Measurements from ENCODE around the gene SH3PXD2B.

Gene SH3PXD2B

GRCh38 chr5:172482156-172483020 is 28.1 kb upstream of the SH3PXD2B start:
- no peak overlapping the region for H3K9ac ChIP-seq (ENCODE audit: low read length)
- no peak overlapping the region for H3K4me3 ChIP-seq (ENCODE audit: low read depth, low read length, poor library complexity, severe bottlenecking)
- TF ChIP-seq CTCF (IDR thresholded peaks at IDR 0.05; ENCODE audit: low read length) (no peak), EZH2 (IDR thresholded peaks at IDR 0.05; ENCODE audit: borderline replicate concordance, low read length) (no peak)
- H3K27ac ChIP-seq (ENCODE audit: low read depth, low read length, poor library complexity, severe bottlenecking): no peak overlapping the region
- no peaks in the 10 kb centered on the region for H3K79me2 ChIP-seq (ENCODE audit: insufficient read depth, low read length)
- H3K4me2 ChIP-seq (ENCODE audit: low read length): no peak overlapping the region
- no peaks in the 10 kb centered on the region for H3K4me1 ChIP-seq (ENCODE audit: insufficient read depth, low read length, severe bottlenecking)
- no peaks in the 10 kb centered on the region for H3K9me2 ChIP-seq (ENCODE audit: low read depth, low read length)
- no peaks in the 10 kb centered on the region for H3K36me3 ChIP-seq (ENCODE audit: insufficient read depth, low read length)
- H4K20me1 ChIP-seq (ENCODE audit: insufficient read depth, low read length): no peaks in the 10 kb centered on the region
- H2AFZ ChIP-seq (ENCODE audit: low read length): no peak overlapping the region
- H3F3A ChIP-seq (ENCODE audit: insufficient read depth, low read length): no peaks in the 10 kb centered on the region
- H3K9me3 ChIP-seq (ENCODE audit: low read length): no peaks in the 10 kb centered on the region
- peaks cover 4% of the 10 kb centered on the region; the same call in 1 of the 2 replicates for H3K27me3 ChIP-seq (ENCODE audit: insufficient read depth, low read length)

GRCh38 chr5:172481011-172481800 is 26.9 kb upstream of the SH3PXD2B start:
- Histone ChIP-seq H3K4me3 (ENCODE audit: low read depth, low read length, poor library complexity, severe bottlenecking) (no peak overlapping the region), H3K9me3 (ENCODE audit: low read length) (no peaks in the 10 kb centered on the region), H3K9ac (ENCODE audit: low read length) (no peak overlapping the region), H3K27ac (ENCODE audit: low read depth, low read length, poor library complexity, severe bottlenecking) (no peak overlapping the region), H3F3A (ENCODE audit: insufficient read depth, low read length) (no peaks in the 10 kb centered on the region), H3K4me1 (ENCODE audit: insufficient read depth, low read length, severe bottlenecking) (no peaks in the 10 kb centered on the region), H3K4me2 (ENCODE audit: low read length) (no peak overlapping the region), H3K36me3 (ENCODE audit: insufficient read depth, low read length) (no peaks in the 10 kb centered on the region), H3K9me2 (ENCODE audit: low read depth, low read length) (no peaks in the 10 kb centered on the region), H3K79me2 (ENCODE audit: insufficient read depth, low read length) (no peaks in the 10 kb centered on the region), H3K27me3 (ENCODE audit: insufficient read depth, low read length) (peaks cover 4% of the 10 kb centered on the region; the same call in 1 of the 2 replicates), H4K20me1 (ENCODE audit: insufficient read depth, low read length) (no peaks in the 10 kb centered on the region), H2AFZ (ENCODE audit: low read length) (no peak overlapping the region)
- no peak for TF ChIP-seq CTCF (IDR thresholded peaks at IDR 0.05; ENCODE audit: low read length)
- TF ChIP-seq EZH2 (IDR thresholded peaks at IDR 0.05; ENCODE audit: borderline replicate concordance, low read length): no peak

- no peaks in the 10 kb centered on the region for H4K20me1 ChIP-seq (ENCODE audit: insufficient read depth, low read length)
- H3K9ac ChIP-seq (ENCODE audit: low read length): no peak overlapping the region
- H3K4me2 ChIP-seq (ENCODE audit: low read length): no peak overlapping the region
- no peak overlapping the region for H3K27ac ChIP-seq (ENCODE audit: low read depth, low read length, poor library complexity, severe bottlenecking)
- H2AFZ ChIP-seq (ENCODE audit: low read length): no peak overlapping the region
- no peaks in the 10 kb centered on the region for H3K9me3 ChIP-seq (ENCODE audit: low read length)
- no peaks in the 10 kb centered on the region for H3K36me3 ChIP-seq (ENCODE audit: insufficient read depth, low read length)
- H3K9me2 ChIP-seq (ENCODE audit: low read depth, low read length): no peaks in the 10 kb centered on the region
- TF ChIP-seq EZH2 (IDR thresholded peaks at IDR 0.05; ENCODE audit: borderline replicate concordance, low read length) (no peak), CTCF (IDR thresholded peaks at IDR 0.05; ENCODE audit: low read length) (no peak)
- no peaks in the 10 kb centered on the region for H3F3A ChIP-seq (ENCODE audit: insufficient read depth, low read length)
- H3K27me3 ChIP-seq (ENCODE audit: insufficient read depth, low read length): no peaks in the 10 kb centered on the region
- H3K79me2 ChIP-seq (ENCODE audit: insufficient read depth, low read length): no peaks in the 10 kb centered on the region
- H3K4me3 ChIP-seq (ENCODE audit: low read depth, low read length, poor library complexity, severe bottlenecking): no peak overlapping the region
- no peaks in the 10 kb centered on the region for H3K4me1 ChIP-seq (ENCODE audit: insufficient read depth, low read length, severe bottlenecking)
These were observed 25.4 kb upstream of the SH3PXD2B start for GRCh38 chr5:172479784-172480115.

All from OCI-LY1 (cell line).